NB4 (cell line): ENCODE measurements around the gene CASP3.
A peak's percentile ranks its signal among the peaks of the same experiment; 100 is the strongest.
"Not testable (repeated sequence)": the region's sequence is repeated elsewhere in the genome, so short reads cannot be mapped to it uniquely, and the experiment has no call there.

ENCODE experiments used
- DNase-seq: peaks from one replicate; pipeline ENCODE4 v3.0.0; 2010; ENCODE audit warnings: low read depth
- H3K4me3 ChIP-seq: one replicate; pipeline ENCODE4 v1.5.1; 2011; ENCODE audit warnings: mild to moderate bottlenecking, low read depth, low read length, moderate library complexity
- CTCF ChIP-seq: IDR thresholded peaks from one replicate; pipeline ENCODE4 v1.5.1; 2012; ENCODE audit warnings: low read depth, low read length
- MAX ChIP-seq: IDR thresholded peaks from 2 replicates; pipeline ENCODE4 v1.6.1; 2011; ENCODE audit warnings: low read depth, low read length
- MYC ChIP-seq: IDR thresholded peaks from 2 replicates; pipeline ENCODE4 v1.6.1; 2011; ENCODE audit warnings: low read depth, low read length
- POLR2A ChIP-seq: IDR thresholded peaks from 2 replicates; pipeline ENCODE4 v1.6.1; 2011; ENCODE audit warnings: mild to moderate bottlenecking; ENCODE audit not compliant: insufficient read length; ENCODE audit errors: extremely low read depth

The CASP3 gene

GRCh38 chr4:184620212-184620867 lies 28.9 kb downstream of the CASP3 start:
- DNase-seq = no peak
- no peak overlapping the region for H3K4me3 ChIP-seq
- no peak for TF ChIP-seq MYC
- TF ChIP-seq CTCF = no peak
- no peak for TF ChIP-seq MAX
- no peak for TF ChIP-seq POLR2A

- DNase-seq = peak; percentile 10
- H3K4me3 ChIP-seq = no peak overlapping the region
- TF ChIP-seq CTCF (no peak), MAX (no peak), MYC (no peak), POLR2A (no peak)
Measured at GRCh38 chr4:184617600-184618196, 31.5 kb downstream of the CASP3 start.

- TF ChIP-seq MAX (no peak), POLR2A (no peak), MYC (no peak), CTCF (no peak)
- no peak for DNase-seq
- H3K4me3 ChIP-seq = no peak overlapping the region
Measured at GRCh38 chr4:184616633-184617551, 32.4 kb downstream of the CASP3 start.

- not testable (repeated sequence) for DNase-seq, H3K4me3 ChIP-seq
Measured at GRCh38 chr4:184616168-184616567, 33.1 kb downstream of the CASP3 start.

GRCh38 chr4:184614509-184614908 lies 34.7 kb downstream of the CASP3 start:
- no peak for DNase-seq
- H3K4me3 ChIP-seq = no peak overlapping the region
- TF ChIP-seq CTCF (no peak), MAX (no peak), POLR2A (no peak), MYC (no peak)

GRCh38 chr4:184613405-184613804 lies 35.8 kb downstream of the CASP3 start:
- no peak overlapping the region for H3K4me3 ChIP-seq
- TF ChIP-seq CTCF = no peak
- TF ChIP-seq POLR2A = no peak
- no peak for TF ChIP-seq MAX
- TF ChIP-seq MYC = no peak
- DNase-seq = no peak
